ENCODE results near the gene BTBD8.
"Not testable (repeated sequence)": the region's sequence is repeated elsewhere in the genome, so short reads cannot be mapped to it uniquely, and the experiment has no call there.

Gene BTBD8

GRCh38 chr1:92066321-92066720, 13.8 kb upstream of the BTBD8 start:
- H3K4me1 ChIP-seq (ENCODE audit: control insufficient read depth in 1 of 2, insufficient read depth in 1 of 2, low read depth in 1 of 2, low read length in 1 of 2), result no peaks in the 10 kb centered on the region
- H3K36me3 ChIP-seq, result no peaks in the 10 kb centered on the region
- no peak for TF ChIP-seq CTCF (IDR thresholded peaks at IDR 0.05)
- no peak overlapping the region for H3K27ac ChIP-seq
- H3K27me3 ChIP-seq, result no peaks in the 10 kb centered on the region
- no peaks in the 10 kb centered on the region for H3K9me3 ChIP-seq
- no peak overlapping the region for H3K4me3 ChIP-seq (ENCODE audit: low read depth in 1 of 2, low read length in 1 of 2)

- Histone ChIP-seq H3K9me3 (no peaks in the 10 kb centered on the region), H3K4me3 (ENCODE audit: low read depth in 1 of 2, low read length in 1 of 2) (no peak overlapping the region), H3K36me3 (no peaks in the 10 kb centered on the region), H3K4me1 (ENCODE audit: control insufficient read depth in 1 of 2, insufficient read depth in 1 of 2, low read depth in 1 of 2, low read length in 1 of 2) (no peaks in the 10 kb centered on the region), H3K27me3 (no peaks in the 10 kb centered on the region), H3K27ac (no peak overlapping the region)
- TF ChIP-seq CTCF (IDR thresholded peaks at IDR 0.05), result no peak
Measured at GRCh38 chr1:92070892-92071291, 9.3 kb upstream of the BTBD8 start.

GRCh38 chr1:92074446-92074845, 5.7 kb upstream of the BTBD8 start:
- H3K9me3 ChIP-seq; H3K36me3 ChIP-seq; H3K27me3 ChIP-seq; H3K4me1 ChIP-seq (ENCODE audit: control insufficient read depth in 1 of 2, insufficient read depth in 1 of 2, low read depth in 1 of 2, low read length in 1 of 2); H3K4me3 ChIP-seq (ENCODE audit: low read depth in 1 of 2, low read length in 1 of 2); H3K27ac ChIP-seq: not testable (repeated sequence)

GRCh38 chr1:92075311-92075710, 4.8 kb upstream of the BTBD8 start, which contains the start of gene SETSIP:
SETSIP (minus strand) TSS chr1:92075411; CDS start chr1:92075411, 0 bp downstream.
- Histone ChIP-seq H3K4me1 (ENCODE audit: control insufficient read depth in 1 of 2, insufficient read depth in 1 of 2, low read depth in 1 of 2, low read length in 1 of 2) (peaks cover 5% of the 10 kb centered on the region in 2 experiments), H3K4me3 (ENCODE audit: low read depth in 1 of 2, low read length in 1 of 2) (no peak within 1 kb of the TSS), H3K27me3 (no peaks in the 10 kb centered on the region), H3K36me3 (no peaks in the 10 kb centered on the region), H3K27ac (no peak within 1 kb of the TSS), H3K9me3 (no peaks in the 10 kb centered on the region)
- TF ChIP-seq CTCF (IDR thresholded peaks at IDR 0.05), result no peak

GRCh38 chr1:92076363-92076762, 3.8 kb upstream of the BTBD8 start:
- no peak for TF ChIP-seq CTCF (IDR thresholded peaks at IDR 0.05)
- H3K27ac ChIP-seq, result no peak overlapping the region

GRCh38 chr1:92078077-92078476, 2.1 kb upstream of the BTBD8 start:
- not testable (repeated sequence) for H3K9me3 ChIP-seq; H3K36me3 ChIP-seq; H3K4me3 ChIP-seq (ENCODE audit: low read depth in 1 of 2, low read length in 1 of 2); H3K27me3 ChIP-seq; H3K27ac ChIP-seq
- peaks cover 5 to 12% of the 10 kb centered on the region in 2 experiments for H3K4me1 ChIP-seq (ENCODE audit: control insufficient read depth in 1 of 2, insufficient read depth in 1 of 2, low read depth in 1 of 2, low read length in 1 of 2)

More at GRCh38 chr1:92076363-92076762, 3.8 kb upstream of the BTBD8 start:
- H3K9me3 ChIP-seq, result no peaks in the 10 kb centered on the region
- H3K27me3 ChIP-seq, result no peaks in the 10 kb centered on the region
- H3K36me3 ChIP-seq, result no peaks in the 10 kb centered on the region
- H3K4me1 ChIP-seq (ENCODE audit: control insufficient read depth in 1 of 2, insufficient read depth in 1 of 2, low read depth in 1 of 2, low read length in 1 of 2), result peaks cover 5 to 12% of the 10 kb centered on the region in 2 experiments
- H3K4me3 ChIP-seq (ENCODE audit: low read depth in 1 of 2, low read length in 1 of 2), result no peak overlapping the region

- Histone ChIP-seq H3K27ac (no peak overlapping the region), H3K36me3 (no peaks in the 10 kb centered on the region), H3K27me3 (no peaks in the 10 kb centered on the region), H3K4me3 (ENCODE audit: low read depth in 1 of 2, low read length in 1 of 2) (peak overlapping the region in 1 of 2 experiments; percentile 75), H3K9me3 (no peaks in the 10 kb centered on the region), H3K4me1 (ENCODE audit: control insufficient read depth in 1 of 2, insufficient read depth in 1 of 2, low read depth in 1 of 2, low read length in 1 of 2) (peaks cover 5 to 12% of the 10 kb centered on the region in 2 experiments)
- TF ChIP-seq CTCF (IDR thresholded peaks at IDR 0.05), result no peak
Measured at GRCh38 chr1:92079441-92079840, 704 bp upstream of the BTBD8 start.

Measured in neutrophil (primary cell).